ENCODE measurements around the gene MAN2B2. TPM values are rescaled to one million over a fixed set of nuclear protein-coding genes. Genes with fewer than 3 reads are reported as not detected.

Gene MAN2B2
- total RNA-seq, 1 experiment from 2014 or later = 34.4 TPM

DNA sequence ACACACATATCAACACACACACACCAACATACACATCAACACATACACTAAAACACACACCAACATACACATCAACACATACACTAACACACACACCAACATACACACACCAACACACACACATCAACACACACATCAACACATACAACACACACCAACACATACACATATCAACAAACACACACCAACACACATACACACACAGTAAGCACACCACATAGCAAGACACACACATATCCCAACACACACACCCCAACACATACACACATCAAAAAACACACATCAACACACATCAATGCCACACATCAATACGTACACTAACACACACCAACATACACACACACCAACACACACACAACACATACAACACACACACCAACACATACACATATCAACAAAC lies 40.9 kb upstream of the MAN2B2 start:
- intact Hi-C loops (cut with micrococcal nuclease; ENCODE audit: unreplicated experiment) = no loop called here
- DNase-seq (ENCODE audit: low read depth, low spot score) = no peak
- no TSS peak for BruUV-seq (replicated peaks)
- ChIA-PET CTCF (interaction anchor here (0.7 kb wide), 1 partner anchor 205 kb away, joined by 3 read pairs; no protein-coding TSS in a partner anchor), POLR2A (no interaction called here)
- in situ Hi-C loops (cut with HindIII; ENCODE audit: low pct_unique_long_range_greater_than_20kb, low sequenced_read_pairs) = no loop called here
- TF ChIP-seq TCF7L2 (IDR thresholded peaks at IDR 0.05; ENCODE audit: low read depth, low read length) (no peak), POLR2AphosphoS5 (IDR thresholded peaks at IDR 0.05; ENCODE audit: low read depth, low read length) (no peak), SIN3A (IDR thresholded peaks at IDR 0.05; ENCODE audit: borderline replicate concordance, insufficient read depth, low read depth, low read length) (no peak)
- TF ChIP-seq, protein P1, sequence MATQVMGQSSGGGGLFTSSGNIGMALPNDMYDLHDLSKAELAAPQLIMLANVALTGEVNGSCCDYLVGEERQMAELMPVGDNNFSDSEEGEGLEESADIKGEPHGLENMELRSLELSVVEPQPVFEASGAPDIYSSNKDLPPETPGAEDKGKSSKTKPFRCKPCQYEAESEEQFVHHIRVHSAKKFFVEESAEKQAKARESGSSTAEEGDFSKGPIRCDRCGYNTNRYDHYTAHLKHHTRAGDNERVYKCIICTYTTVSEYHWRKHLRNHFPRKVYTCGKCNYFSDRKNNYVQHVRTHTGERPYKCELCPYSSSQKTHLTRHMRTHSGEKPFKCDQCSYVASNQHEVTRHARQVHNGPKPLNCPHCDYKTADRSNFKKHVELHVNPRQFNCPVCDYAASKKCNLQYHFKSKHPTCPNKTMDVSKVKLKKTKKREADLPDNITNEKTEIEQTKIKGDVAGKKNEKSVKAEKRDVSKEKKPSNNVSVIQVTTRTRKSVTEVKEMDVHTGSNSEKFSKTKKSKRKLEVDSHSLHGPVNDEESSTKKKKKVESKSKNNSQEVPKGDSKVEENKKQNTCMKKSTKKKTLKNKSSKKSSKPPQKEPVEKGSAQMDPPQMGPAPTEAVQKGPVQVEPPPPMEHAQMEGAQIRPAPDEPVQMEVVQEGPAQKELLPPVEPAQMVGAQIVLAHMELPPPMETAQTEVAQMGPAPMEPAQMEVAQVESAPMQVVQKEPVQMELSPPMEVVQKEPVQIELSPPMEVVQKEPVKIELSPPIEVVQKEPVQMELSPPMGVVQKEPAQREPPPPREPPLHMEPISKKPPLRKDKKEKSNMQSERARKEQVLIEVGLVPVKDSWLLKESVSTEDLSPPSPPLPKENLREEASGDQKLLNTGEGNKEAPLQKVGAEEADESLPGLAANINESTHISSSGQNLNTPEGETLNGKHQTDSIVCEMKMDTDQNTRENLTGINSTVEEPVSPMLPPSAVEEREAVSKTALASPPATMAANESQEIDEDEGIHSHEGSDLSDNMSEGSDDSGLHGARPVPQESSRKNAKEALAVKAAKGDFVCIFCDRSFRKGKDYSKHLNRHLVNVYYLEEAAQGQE (IDR thresholded peaks at IDR 0.05; ENCODE audit: insufficient read depth in 1 of 2, low read depth in 2 of 2, low read length in 1 of 2) = no peak
- TF ChIP-seq, protein P2, sequence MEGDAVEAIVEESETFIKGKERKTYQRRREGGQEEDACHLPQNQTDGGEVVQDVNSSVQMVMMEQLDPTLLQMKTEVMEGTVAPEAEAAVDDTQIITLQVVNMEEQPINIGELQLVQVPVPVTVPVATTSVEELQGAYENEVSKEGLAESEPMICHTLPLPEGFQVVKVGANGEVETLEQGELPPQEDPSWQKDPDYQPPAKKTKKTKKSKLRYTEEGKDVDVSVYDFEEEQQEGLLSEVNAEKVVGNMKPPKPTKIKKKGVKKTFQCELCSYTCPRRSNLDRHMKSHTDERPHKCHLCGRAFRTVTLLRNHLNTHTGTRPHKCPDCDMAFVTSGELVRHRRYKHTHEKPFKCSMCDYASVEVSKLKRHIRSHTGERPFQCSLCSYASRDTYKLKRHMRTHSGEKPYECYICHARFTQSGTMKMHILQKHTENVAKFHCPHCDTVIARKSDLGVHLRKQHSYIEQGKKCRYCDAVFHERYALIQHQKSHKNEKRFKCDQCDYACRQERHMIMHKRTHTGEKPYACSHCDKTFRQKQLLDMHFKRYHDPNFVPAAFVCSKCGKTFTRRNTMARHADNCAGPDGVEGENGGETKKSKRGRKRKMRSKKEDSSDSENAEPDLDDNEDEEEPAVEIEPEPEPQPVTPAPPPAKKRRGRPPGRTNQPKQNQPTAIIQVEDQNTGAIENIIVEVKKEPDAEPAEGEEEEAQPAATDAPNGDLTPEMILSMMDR (IDR thresholded peaks at IDR 0.05) = no peak
- no peaks in the 10 kb centered on the region for H3K27me3 ChIP-seq (ENCODE audit: control insufficient read depth, insufficient read depth, low read length)
- no peaks in the 10 kb centered on the region for H3K36me3 ChIP-seq (ENCODE audit: control insufficient read depth, insufficient read depth, low read length)
- no peaks in the 10 kb centered on the region for H3K4me1 ChIP-seq (ENCODE audit: control insufficient read depth, insufficient read depth, low read length)
- H3K27ac ChIP-seq (ENCODE audit: low read length) = no peak overlapping the region
- H3K4me3 ChIP-seq (ENCODE audit: low read depth in 2 of 2, low read length in 2 of 2) = no peak overlapping the region
- no peak for ATAC-seq
- H3K9me3 ChIP-seq (ENCODE audit: control insufficient read depth, insufficient read depth, low read depth, low read length) = no peaks in the 10 kb centered on the region

DNA sequence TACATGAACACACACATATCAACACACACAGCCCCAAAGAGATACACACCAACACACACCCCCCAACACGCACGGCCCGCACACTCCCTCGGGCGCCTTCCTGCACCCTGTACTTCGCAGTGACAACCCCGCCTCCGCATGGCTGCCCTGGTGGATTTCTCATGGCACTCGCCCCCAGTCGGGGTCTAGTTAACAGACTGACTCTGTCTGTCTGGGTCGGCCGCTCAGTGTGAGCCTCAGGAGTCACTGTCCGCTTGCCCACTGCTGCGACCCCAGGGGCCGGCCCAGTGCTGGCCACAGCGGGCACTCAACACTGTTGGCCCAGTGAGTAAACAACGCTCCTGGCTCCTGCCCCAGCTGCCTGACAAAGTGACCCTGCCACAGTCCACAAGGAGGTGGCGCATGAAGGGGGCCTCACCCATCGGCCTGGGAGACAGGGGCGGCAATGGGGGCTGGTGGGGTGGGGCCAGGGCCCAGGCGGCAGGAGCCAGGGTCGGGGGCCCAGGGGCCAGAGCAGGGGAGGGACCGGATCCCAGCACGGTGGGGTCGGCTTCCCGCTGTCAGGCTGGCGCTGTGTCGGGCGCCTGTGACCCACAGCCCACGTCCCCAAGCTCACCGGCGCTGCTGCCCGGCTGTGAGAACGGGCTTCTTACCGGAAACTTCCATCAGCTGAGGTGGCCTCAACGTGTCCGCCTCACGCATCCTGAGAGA lies 40.2 kb upstream of the MAN2B2 start:
- ChIA-PET CTCF (no interaction called here), POLR2A (no interaction called here)
- Histone ChIP-seq H3K36me3 (ENCODE audit: control insufficient read depth, insufficient read depth, low read length) (no peaks in the 10 kb centered on the region), H3K27ac (ENCODE audit: low read length) (no peak overlapping the region), H3K4me1 (ENCODE audit: control insufficient read depth, insufficient read depth, low read length) (no peaks in the 10 kb centered on the region), H3K9me3 (ENCODE audit: control insufficient read depth, insufficient read depth, low read depth, low read length) (no peaks in the 10 kb centered on the region), H3K27me3 (ENCODE audit: control insufficient read depth, insufficient read depth, low read length) (no peaks in the 10 kb centered on the region), H3K4me3 (ENCODE audit: low read depth in 2 of 2, low read length in 2 of 2) (no peak overlapping the region)
- intact Hi-C loops (cut with micrococcal nuclease; ENCODE audit: unreplicated experiment) (no loop called here), in situ Hi-C loops (cut with HindIII; ENCODE audit: low pct_unique_long_range_greater_than_20kb, low sequenced_read_pairs) (no loop called here)
- BruUV-seq (replicated peaks) = no TSS peak
- TF ChIP-seq SIN3A (IDR thresholded peaks at IDR 0.05; ENCODE audit: borderline replicate concordance, insufficient read depth, low read depth, low read length) (no peak), TCF7L2 (IDR thresholded peaks at IDR 0.05; ENCODE audit: low read depth, low read length) (no peak), POLR2AphosphoS5 (IDR thresholded peaks at IDR 0.05; ENCODE audit: low read depth, low read length) (no peak)
- TF ChIP-seq, protein P2 (IDR thresholded peaks at IDR 0.05) = no peak
- TF ChIP-seq, protein P1 (IDR thresholded peaks at IDR 0.05; ENCODE audit: insufficient read depth in 1 of 2, low read depth in 2 of 2, low read length in 1 of 2) = no peak
- DNase-seq (ENCODE audit: low read depth, low spot score) (no peak), ATAC-seq (no peak)

All from Panc1 (cell line).